ENCODE results near the gene FBXO9.

FBXO9 gene

GRCh38 chr6:53095716-53096115 is 30.5 kb downstream of the FBXO9 start:
- DNase-seq, result no peak

GRCh38 chr6:53100561-53100960 is 35.4 kb downstream of the FBXO9 start:
- no peak for DNase-seq

- no peak for DNase-seq
Observed at GRCh38 chr6:53101006-53101405, 35.8 kb downstream of the FBXO9 start.

- DNase-seq, result no peak
Observed at GRCh38 chr6:53103993-53104675, 38.9 kb downstream of the FBXO9 start.

GRCh38 chr6:53104916-53105315 is 39.7 kb downstream of the FBXO9 start:
- no peak for DNase-seq

- no peak for DNase-seq
Observed at GRCh38 chr6:53107091-53107490, 41.9 kb downstream of the FBXO9 start.

GRCh38 chr6:53109612-53110011 is 44.4 kb downstream of the FBXO9 start:
- DNase-seq, result no peak

GRCh38 chr6:53111865-53112264 is 46.7 kb downstream of the FBXO9 start:
- DNase-seq, result no peak

GRCh38 chr6:53112404-53112803 is 47.2 kb downstream of the FBXO9 start:
- DNase-seq, result no peak

GRCh38 chr6:53112871-53113270 is 47.7 kb downstream of the FBXO9 start:
- DNase-seq, result no peak

GRCh38 chr6:53113742-53114141 is 48.5 kb downstream of the FBXO9 start:
- DNase-seq, result no peak

- no peak for DNase-seq
Observed at GRCh38 chr6:53115113-53115512, 49.9 kb downstream of the FBXO9 start.

- DNase-seq, result no peak
Observed at GRCh38 chr6:53115741-53116140, 50.5 kb downstream of the FBXO9 start.

GRCh38 chr6:53119349-53119748 is 54.1 kb downstream of the FBXO9 start:
- no peak for DNase-seq

- DNase-seq, result no peak
Observed at GRCh38 chr6:53119772-53120409, 54.7 kb downstream of the FBXO9 start.

GRCh38 chr6:53124131-53124800 is 59.1 kb downstream of the FBXO9 start:
- no peak for DNase-seq

- DNase-seq, result no peak
Observed at GRCh38 chr6:53125276-53125675, 60.1 kb downstream of the FBXO9 start.

- DNase-seq, result no peak
Observed at GRCh38 chr6:53128842-53129241, 63.6 kb downstream of the FBXO9 start.

- DNase-seq, result no peak
Observed at GRCh38 chr6:53130569-53131290, 65.5 kb downstream of the FBXO9 start.

GRCh38 chr6:53133961-53134360 is 68.8 kb downstream of the FBXO9 start:
- no peak for DNase-seq

GRCh38 chr6:53134601-53135235 is 69.5 kb downstream of the FBXO9 start:
- DNase-seq, result no peak

- DNase-seq, result no peak
Observed at GRCh38 chr6:53136000-53136609, 70.9 kb downstream of the FBXO9 start.
